GM21526 (cell line): ENCODE results near the gene CRHR1.

Experiments used
- ATAC-seq: cut with Tn5 transposase; IDR thresholded peaks from one replicate; pipeline ENCODE4 v1.9.1; 2021; ENCODE audit warnings: moderate library complexity; ENCODE audit not compliant: unreplicated experiment, low FRiP score

Gene CRHR1

DNA sequence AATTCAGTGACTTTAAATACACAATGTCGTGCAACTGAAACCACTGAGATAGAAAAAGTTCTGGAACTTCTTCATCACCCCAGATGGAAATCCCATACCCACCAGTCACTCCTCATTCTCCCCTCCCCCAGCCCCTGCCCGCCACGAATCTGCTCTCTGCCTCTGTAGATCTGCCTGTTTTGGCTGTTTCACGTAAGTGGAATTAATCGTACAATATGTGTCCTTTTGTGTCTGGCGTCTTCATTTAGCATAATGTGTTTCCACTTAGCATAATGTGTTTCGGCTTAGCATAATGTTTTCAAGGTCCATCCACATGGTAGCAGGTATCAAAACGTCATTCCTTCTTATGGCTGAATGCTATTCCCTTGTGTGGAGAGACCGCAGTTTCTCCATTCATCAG is 57.1 kb downstream of the CRHR1 start:
- no peak for ATAC-seq

DNA sequence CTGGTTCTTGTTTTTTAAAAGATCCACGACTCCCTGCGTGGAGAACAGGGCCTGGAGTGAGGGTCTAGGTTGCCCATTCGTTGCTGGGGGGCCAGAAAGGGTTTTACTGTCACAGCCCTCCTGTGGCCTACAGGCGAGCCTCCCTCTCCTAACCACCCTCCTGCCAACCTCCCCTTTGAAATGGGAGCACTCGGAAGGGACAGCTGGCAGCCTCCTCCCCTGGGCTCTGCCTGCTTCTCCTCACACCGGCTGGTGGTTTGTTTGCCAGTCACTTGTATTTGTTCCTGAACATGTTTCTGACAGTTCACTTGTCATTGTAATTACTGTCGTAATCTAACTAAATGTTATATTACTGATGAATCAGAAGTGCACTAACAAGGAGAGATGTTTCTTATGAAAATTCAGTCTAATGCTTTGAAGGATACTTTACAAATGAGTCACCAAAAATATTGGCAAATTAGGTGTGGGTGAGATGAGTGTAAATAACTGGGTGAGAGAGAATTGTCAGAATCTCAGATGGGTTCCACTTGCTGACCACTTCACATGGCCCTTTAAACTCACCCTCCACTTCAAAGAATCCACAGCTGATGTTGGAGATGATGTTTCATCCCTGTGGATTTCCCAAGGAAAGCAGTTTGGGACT is 57.9 kb downstream of the CRHR1 start:
- no peak for ATAC-seq

DNA sequence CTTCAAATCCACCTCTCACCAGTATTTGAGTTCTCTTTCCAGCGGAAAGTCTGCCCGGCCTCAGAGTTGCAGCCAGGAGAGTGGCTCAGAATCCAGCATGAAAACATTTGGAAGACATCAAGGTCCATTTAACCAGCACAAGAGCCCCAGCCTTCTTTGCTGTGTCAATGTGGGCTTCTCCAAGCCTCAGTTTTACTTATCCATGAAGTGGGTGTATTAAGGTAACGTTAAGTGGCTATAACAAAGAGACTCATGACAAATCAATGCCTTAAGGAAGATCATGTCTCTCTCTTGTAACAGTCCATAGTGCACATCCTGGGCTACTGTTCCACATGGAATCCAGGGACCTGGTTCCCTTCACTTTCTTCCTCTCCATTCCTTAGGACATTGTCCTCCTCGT is 59.6 kb downstream of the CRHR1 start:
- no peak for ATAC-seq

DNA sequence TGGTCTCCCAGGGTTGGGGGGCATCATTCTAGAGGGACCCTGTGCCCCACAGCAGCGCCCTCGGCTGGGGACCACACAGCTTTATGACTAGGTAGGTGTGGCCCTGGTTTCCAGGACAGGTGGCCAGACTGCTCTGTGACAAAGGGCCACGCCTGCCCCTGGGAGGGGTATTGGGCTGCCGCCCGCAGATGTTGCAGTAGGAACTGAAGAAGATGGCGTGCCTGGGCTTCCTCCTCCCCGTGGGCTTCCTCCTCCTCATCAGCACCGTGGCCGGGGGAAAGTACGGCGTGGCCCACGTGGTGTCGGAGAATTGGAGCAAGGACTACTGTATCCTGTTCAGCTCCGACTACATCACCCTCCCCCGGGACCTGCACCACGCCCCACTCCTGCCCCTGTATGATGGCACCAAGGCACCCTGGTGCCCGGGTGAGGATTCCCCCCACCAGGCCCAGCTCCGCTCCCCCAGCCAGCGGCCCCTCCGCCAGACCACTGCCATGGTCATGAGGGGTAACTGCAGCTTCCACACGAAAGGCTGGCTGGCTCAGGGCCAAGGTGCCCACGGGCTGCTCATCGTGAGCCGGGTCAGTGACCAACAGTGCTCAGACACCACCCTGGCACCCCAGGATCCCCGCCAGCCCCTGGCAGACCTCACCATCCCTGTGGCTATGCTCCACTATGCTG is 60.7 kb downstream of the CRHR1 start, which contains the start of gene SPPL2C:
TSS of gene SPPL2C (plus strand) at position 187 of the 681 bp plus-strand sequence. CDS start at position 213, 26 bp downstream.
- no peak for ATAC-seq

DNA sequence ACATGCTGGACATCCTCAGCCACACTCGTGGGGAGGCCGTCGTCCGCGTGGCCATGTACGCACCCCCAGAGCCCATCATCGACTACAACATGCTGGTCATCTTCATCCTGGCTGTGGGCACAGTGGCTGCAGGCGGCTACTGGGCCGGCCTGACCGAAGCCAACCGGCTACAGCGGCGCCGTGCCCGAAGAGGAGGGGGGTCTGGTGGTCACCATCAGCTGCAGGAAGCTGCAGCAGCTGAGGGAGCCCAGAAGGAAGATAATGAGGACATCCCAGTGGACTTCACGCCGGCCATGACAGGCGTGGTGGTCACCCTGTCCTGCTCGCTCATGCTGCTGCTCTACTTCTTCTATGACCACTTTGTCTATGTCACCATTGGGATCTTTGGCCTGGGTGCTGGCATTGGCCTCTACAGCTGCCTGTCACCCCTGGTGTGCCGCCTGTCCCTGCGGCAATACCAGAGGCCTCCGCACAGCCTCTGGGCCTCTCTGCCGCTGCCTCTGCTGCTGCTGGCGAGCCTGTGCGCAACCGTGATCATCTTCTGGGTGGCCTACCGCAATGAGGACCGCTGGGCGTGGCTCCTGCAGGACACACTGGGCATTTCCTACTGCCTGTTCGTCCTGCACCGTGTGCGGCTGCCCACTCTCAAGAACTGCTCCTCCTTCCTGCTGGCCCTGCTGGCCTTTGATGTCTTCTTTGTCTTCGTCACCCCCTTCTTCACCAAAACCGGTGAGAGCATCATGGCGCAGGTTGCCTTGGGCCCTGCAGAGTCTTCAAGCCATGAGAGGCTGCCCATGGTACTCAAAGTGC is 61.5 kb downstream of the CRHR1 start:
- ATAC-seq, result no peak

DNA sequence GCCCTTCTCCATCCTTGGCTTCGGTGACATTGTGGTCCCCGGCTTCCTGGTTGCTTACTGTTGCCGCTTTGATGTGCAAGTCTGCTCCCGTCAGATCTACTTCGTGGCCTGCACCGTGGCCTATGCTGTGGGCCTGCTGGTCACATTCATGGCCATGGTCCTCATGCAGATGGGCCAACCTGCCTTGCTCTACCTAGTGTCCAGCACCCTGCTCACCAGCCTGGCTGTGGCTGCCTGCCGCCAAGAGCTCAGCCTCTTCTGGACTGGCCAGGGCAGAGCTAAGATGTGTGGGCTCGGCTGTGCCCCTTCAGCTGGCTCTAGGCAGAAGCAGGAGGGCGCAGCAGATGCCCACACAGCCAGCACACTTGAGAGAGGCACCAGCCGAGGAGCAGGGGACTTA is 62.1 kb downstream of the CRHR1 start:
- no peak for ATAC-seq

DNA sequence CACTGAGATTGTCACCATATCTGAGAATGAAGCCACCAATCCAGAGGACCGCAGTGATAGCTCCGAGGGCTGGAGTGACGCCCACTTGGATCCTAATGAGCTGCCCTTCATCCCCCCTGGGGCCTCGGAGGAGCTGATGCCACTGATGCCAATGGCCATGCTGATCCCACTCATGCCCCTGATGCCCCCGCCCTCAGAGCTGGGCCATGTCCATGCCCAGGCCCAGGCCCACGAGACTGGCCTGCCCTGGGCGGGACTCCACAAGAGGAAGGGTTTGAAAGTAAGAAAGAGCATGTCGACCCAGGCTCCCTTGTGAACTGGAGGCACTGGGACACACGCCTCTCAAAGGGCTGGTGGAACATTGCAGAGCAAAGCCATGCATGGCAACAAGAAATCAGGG is 62.5 kb downstream of the CRHR1 start:
- ATAC-seq, result no peak

DNA sequence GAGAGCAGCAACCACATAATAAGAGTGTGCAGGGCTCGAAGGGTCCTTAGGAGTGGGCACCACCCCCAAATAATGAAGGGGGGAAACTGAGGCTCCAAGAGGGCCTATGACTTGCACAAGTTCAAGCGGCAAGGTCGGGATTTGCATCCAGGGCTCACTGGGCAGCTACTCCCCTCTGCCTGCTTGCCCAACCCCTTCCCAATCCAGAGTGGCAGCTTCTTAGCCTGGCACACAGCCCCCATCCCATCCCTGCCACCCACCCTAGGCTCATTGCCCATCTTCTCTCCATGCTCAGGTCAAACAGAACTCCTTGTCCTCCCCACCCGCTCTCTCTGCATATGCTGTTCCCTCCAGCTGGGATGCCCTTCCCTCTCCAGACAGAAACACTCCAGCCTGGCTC is 63.0 kb downstream of the CRHR1 start:
- no peak for ATAC-seq

DNA sequence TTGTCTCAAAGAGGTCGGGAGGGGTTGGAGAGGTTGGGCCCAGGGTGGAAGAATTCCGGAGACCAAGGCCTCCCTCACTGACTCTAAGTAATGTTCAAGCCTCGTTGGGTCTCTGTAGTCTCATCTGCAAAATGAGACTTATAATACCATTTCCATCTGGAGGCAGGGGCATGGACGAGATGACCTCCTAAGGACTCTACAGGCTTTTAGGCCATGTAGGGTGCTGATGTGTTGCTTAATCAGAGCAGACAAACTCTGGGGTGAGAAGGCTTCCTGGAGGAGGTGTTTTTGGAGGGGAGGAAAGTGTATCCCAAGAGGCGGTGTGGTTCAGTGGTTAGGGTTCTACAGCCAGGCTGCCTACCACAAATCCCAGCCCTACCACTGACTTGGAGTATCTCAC is 63.6 kb downstream of the CRHR1 start:
- no peak for ATAC-seq

DNA sequence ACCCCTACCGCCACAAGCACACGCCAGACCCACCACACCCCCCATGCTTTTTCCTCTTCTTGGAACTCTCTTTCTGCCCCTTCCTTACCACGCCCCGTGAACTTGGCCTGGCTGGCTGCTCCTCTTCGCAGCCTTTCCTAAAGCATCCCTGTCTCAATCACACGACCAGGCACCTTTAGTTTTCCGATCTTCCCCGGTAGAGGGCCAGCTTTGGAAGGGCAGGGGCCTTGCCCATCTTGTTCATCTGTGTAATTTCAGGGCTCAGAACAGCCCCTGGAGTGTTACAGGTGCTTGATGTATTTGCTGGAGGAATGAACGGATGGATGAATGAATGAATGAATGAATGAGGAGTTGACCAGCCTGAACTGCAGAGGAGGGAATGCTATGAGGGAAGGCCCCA is 64.3 kb downstream of the CRHR1 start:
- ATAC-seq, result no peak

DNA sequence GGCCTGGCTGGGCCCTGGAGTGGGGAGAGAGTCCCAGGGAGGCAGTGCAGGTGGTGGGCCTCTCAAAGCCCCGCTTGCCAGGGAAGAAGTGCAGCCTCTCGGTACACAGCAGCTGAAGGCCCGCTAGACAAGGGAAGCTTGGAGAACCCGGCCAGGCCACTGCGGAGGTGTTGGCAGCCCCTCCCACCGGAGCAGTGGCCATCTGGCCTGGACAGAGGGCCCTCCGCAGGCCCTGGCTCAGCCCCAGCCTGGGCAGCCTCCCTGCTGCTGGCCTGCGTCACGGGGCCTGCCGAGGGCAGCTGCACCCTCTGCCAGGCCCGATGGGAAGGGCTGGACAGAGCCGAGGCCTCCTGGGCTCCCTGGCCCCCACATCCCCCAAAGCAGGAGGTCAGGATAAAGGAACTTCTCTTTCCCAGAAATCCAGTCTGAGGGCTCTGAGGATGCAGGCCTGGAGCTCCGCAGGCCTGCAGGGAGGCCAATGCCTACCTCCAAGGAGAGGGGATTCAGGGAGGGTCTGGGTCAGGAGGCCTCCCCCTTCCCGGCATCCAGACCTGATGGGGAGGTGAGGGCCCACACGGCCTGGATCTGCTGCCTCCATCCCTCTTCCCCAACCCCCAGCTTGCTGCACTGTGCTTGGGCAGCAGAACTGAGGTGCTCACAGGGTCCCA is 64.9 kb downstream of the CRHR1 start:
- ATAC-seq, result no peak

DNA sequence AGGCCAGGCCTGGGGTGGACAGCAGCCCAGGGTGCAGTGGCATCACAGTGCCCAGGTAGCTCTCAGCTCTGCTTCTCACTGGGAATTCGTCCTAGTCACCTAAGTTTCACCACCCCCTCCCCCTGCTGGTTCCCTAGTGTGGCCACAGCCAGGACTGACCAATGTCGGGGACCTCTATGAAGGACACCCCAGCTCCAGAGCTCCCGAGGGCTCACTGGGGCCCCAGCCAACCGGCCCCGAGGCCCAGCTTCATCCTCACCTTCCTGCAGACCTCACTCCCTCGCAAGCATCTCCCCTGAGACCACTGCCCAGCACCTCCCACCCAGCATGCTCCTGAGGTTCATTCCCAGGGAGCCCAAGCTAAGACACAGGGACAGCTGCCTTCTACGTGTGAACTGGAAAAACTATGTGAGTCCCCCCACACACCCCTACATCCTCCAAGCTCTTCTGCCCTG is 65.4 kb downstream of the CRHR1 start:
- ATAC-seq, result no peak

DNA sequence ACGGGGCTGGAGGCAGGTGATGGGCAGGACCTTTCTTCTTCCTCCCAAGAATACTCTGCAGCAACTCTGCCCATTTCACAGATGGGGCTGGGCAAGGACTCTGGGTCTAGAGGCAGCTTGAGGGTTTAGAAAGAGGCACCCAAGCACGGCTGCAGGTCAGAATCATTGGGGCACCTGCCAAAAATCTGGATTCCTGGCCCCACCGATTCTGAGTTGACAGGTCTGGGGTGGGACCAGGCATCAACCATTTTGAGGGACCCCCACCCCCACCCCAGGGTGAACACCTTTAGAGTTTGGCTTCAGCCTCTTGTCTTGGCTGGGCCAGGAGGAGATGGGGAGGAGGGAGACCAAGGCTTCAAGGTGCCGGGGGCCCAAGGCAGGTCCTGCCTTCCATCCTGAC is 65.9 kb downstream of the CRHR1 start:
- ATAC-seq, result no peak

DNA sequence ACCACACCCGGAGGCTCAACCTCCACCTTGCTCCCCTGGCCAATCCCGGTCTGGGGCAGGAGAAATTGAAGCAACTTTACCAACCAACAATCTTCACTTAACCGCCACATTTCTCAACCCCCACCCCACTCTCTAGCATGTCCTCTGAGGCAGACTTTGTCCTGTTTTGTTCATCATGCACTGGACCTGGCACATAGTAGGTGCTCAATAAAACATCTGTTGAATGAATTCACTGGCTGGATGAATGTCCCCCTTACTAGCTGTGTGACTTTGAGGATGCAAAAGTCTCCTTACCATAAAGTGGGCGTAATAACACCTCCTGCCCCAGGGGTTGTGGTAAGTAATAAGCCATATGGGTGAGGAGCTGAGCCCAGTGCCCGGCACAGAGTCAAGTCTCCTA is 66.3 kb downstream of the CRHR1 start:
- no peak for ATAC-seq

DNA sequence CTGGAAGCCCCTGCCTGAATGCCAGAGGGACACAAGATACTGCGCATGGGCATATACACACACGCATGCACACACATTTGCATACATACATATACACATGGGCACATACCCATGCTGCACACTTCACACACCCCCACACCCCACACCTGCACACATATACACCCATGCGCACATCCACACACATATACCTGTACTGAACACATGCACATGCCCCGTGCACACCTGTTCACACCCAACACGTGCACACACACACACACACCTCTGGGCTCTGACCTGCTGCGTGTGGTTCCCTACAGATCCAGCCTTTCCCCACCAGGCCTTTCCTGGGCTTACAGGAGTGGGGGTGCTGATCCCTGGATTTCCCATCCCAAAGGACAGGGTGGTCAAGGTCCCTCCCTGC is 66.9 kb downstream of the CRHR1 start:
- ATAC-seq, result no peak

DNA sequence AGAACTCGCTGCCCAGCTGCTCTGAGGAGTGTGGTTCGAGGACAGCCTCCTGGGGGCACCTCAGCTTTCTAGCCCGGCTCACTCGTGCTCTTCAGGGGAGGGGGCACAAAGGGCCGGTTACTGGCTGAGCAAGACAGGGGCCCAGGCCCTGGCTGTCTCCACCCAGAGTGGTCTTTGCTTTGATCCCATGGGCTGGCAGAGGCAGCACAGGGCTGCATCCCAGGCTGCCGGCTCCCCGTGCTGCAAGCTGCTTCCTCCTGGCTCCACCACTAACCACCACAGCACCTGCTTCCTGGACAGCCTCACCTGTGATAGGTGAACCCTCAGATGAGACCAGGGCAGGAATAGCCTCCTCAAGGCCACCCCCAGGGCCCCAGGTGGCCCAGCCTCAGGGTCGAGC is 67.3 kb downstream of the CRHR1 start:
- ATAC-seq, result no peak

DNA sequence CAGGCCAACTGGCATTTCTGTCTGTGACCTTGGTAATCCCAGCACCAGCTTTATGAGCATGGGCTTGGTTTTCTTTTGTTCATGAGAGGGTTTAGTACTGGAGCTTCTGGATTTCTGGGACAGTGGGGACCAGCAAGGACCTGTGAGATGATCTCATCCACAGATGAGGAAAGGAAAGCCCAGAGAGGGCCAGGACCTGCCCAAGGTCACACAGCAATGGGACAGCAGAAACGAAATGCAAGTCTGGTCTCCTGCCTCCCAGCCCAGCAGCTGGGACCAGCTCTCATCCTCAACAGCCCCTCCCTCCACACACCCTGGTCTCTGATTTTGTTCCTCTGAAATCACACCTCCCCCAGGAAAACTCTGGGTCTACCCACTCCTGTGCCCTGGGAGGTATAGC is 67.8 kb downstream of the CRHR1 start:
- no peak for ATAC-seq

DNA sequence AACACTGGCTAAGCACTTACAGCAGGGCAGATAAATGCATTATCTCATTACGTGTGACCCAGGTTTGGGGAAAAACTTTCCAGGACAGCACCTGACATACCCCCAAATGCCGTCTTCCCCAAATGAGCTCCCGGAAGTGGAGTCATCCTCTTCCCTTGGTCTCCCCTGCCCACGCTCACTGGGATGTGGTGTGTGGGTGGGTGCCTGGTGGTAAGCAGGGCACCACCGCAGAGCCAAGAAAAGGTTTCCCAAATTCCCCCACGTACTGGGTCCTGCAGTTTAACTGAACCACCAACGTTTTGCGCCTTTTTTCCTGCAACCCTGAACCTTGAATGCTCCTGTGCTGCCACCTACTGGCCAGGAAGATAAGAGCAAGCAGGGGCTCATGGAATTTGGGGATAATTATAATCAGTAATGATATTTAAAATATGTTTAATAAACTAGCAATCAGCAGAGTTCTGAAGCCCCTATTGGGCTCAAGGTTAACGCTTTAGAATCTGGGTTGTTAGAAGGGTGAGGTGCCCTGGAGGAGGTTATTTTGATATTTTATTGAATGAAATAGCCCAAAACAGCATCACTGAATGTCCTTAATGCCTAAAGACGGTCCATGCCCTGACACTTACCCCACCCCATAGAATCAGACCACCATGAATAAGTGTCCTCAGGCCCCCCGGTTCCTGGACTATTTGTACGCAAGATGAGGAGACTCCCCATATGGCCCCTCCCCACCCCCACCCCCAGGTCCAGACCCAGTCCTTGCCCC is 68.6 kb downstream of the CRHR1 start:
- no peak for ATAC-seq

DNA sequence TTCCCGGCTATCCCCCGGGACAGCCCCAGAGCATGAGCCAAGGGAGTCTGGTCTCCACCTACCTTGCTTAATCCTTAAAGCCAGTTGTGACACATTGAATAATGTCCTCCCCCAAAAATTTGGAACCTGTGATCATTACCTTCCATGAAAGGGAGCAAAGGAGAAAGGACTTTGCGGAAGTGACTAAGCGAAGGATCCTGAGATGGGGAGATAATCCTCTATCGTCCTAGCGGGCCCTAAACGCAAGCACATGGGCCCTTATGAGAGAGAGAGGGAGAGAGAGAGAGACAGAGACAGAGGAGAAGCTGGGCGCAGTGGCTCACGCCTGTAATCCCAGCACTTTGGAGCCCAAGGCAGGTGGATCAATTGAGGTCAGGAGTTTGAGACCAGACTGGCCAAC is 70.1 kb downstream of the CRHR1 start:
- no peak for ATAC-seq

DNA sequence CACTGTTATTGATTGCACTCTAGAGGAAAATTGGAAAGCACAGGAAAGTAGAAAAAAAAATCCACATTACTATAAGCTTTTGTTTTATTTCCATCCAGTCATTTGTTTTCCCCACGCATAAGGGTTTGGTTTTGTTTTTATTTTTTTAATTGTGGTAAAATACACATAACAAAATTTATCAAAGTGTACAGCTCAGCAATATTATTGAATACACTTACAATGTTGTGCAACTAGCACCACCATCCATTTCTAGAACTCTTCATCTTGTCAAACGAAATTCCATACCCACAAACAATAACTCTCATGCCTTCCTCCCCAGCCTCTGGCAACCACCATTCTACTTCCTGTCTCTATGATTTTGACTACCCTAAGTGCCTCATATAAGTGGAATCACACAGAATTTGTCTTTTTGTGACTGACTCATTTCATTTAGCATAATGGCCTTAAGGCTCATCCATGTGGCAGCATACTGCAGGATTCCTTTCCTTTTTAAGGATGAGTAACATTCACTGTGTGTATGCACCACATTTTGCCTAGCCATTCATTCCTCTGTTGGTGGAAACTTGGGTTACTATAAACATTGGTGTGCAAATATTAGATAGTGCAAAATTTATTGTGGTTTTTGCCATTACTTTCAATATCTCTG is 71.7 kb downstream of the CRHR1 start:
- ATAC-seq, result no peak
